ENCODE measurements around the gene EIF2D. TPM values are rescaled to one million over a fixed set of nuclear protein-coding genes. Genes with fewer than 3 reads are reported as not detected.
"Not testable (repeated sequence)": the region's sequence is repeated elsewhere in the genome, so short reads cannot be mapped to it uniquely, and the experiment has no call there.

EIF2D gene
- total RNA-seq, 1 experiment from 2014 or later = 25.2 TPM

DNA sequence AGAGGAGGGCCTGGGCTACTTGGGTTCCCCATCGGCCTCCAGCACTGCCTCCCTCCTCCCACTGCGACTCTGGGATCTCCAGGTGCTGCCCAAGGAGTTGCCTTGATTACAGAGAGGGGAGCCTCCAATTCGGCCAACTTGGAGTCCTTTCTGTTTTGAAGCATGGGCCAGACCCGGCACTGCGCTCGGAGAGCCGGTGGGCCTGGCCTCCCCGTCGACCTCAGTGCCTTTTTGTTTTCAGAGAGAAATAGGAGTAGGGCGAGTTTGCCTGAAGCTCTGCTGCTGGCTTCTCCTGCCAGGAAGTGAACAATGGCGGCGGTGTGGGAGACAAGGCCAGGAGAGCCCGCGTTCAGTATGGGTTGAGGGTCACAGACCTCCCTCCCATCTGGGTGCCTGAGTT lies 24.4 kb downstream of the EIF2D start:
- no peak for DNase-seq (ENCODE audit: low read depth)

DNA sequence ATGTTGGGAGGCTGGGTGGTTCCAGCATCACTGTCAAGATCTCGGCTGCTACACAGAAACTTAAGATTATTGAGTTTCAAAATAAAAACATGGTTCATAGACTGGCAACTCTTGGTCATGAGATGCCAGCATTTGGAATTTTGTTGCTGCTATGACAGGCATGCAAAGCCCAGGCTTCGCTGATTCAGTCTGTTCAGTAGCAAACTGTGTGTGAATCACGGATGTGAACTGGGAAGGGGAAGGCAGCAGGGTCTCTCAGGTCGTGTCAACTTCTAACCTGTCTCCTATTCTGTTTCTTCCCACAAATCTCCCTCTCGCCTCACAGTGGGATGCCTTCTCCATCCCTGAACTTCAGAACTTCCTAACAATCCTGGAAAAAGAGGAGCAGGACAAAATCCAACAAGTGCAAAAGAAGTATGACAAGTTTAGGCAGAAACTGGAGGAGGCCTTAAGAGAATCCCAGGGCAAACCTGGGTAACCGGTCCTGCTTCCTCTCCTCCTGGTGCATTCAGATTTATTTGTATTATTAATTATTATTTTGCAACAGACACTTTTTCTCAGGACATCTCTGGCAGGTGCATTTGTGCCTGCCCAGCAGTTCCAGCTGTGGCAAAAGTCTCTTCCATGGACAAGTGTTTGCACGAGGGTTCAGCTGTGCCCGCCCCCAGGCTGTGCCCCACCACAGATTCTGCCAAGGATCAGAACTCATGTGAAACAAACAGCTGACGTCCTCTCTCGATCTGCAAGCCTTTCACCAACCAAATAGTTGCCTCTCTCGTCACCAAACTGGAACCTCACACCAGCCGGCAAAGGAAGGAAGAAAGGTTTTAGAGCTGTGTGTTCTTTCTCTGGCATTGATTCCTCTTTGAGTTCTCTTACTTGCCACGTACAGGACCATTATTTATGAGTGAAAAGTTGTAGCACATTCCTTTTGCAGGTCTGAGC lies 25.5 kb downstream of the EIF2D start:
- DNase-seq (ENCODE audit: low read depth) = no peak

DNA sequence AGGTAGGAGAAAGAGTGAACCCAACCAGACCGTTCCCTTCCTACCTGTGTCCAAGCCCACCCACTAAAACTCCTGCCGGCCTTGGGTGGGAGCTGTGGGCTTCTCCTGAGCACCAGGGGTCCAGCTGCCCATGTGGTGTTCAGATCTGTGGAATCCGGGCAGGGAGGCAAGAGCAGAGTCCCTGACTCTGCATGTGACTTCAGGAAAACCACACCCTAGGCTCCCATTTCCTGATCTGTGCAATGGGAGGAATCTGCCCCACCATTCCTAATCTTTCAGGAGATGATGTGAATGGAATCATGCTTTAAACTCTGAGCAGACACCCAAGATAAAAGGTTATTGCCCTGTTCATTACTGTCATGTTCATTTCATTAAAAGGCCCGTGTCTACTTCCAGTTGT lies 27.6 kb downstream of the EIF2D start:
- DNase-seq (ENCODE audit: low read depth) = no peak

DNA sequence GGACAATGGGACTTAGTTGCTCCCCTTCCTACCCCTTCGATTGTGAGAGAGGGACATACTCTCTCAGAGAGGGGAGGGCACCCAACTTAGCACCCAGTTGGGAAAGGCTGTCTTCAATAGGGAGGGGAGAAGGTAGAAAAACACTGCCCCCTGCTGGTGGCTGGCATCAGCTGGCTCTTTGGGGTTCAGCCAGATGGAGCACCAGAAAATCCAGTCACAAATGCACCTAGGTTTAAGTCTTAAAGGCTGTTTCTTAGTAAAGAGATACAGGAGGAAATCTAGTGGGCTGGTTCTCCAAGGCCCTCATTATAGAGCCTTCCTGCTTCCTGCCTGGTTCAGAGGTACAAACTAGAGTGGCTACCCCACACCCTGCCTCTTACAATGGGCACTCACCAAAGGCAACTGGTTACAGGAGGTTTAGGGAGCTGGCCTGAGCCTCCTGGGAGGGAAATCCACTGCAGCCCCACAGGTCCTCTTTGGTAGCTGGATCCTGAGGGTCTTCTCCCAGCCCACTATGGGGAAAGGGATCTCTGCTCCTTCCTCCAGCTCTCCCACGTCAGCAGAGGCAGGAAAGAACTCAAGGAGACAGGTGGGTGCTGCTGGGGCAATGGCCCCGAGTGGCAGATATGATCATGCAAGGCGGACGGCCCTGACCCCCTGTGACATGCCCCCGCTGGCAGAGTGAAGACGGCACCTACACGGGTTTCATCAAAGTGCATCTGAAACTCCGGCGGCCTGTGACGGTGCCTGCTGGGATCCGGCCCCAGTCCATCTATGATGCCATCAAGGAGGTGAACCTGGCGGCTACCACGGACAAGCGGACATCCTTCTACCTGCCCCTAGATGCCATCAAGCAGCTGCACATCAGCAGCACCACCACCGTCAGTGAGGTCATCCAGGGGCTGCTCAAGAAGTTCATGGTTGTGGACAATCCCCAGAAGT lies 28.3 kb downstream of the EIF2D start:
- peak; percentile 68 for DNase-seq (ENCODE audit: low read depth)

DNA sequence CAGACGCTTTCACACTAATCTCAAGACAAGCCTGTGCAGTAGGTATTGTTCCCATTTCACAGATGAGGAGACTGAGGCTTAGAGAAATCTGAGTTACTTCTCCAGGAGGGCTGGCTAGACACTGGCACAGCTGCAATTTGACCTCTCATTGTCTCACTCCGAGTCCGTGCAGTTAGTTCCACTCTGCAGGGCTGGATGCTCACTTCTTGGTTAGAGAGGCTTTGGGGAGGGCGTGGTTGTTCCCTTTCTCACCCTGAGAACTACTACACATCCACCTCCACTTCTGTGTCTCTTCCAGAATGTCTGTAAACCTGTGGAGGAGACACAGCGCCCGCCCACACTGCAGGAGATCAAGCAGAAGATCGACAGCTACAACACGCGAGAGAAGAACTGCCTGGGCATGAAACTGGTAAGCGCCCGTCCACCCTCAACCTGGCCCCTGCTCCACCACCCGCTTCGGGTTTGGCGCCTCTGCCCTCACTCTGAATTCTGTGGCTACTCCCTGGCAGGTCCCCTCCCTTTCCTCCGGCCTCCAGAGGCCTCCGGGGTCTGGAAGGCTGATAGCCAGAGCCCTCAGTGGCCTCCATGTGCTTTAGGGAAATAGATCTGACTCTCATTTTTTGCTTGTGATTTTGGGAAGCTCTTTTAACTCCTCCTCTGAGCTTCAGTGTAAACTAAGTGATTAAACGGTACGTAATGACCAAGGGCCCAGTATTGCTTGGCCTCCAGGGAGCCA lies 29.1 kb downstream of the EIF2D start:
- no peak for DNase-seq (ENCODE audit: low read depth)

DNA sequence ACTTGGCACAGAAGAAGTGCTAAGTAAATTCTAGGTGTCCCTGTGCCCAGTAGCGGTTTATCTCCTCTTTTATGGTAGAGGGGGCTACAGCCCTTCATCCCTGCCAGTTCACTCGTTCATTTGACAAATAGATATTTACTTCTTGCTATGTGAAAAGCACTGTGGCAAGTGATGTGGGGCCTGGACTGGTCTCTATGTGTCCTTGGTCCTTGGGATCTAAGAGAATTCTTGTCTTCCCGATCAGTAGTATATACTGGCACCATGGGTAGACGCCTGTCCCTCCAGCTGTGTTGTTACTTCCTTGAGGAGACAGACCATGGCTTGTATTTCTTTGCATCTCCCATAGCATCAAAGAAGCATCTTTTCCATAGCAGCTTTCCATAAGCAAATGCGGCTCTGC lies 29.7 kb downstream of the EIF2D start:
- no peak for DNase-seq (ENCODE audit: low read depth)

DNA sequence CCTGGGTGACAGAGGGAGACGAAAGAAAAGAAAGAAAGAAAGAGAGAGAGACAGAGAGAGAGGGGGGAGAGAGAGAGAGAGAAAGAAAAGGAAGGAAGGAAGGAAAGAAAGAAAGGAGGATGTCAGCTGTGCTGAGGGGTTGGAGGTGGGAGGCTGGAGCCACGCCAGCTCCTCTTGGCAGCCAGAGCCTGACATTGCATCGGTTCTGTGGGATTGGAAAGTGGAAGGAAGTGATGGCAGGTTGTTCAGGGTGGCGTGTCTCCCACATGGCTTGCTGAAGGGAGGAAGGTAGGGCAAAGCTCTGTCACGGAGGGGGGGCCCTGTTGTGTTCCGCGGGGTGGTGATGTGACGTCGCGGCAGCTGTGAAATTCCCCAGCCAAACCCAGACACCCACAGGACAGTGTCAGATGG lies 30.7 kb downstream of the EIF2D start:
- no peak for DNase-seq (ENCODE audit: low read depth)

DNA sequence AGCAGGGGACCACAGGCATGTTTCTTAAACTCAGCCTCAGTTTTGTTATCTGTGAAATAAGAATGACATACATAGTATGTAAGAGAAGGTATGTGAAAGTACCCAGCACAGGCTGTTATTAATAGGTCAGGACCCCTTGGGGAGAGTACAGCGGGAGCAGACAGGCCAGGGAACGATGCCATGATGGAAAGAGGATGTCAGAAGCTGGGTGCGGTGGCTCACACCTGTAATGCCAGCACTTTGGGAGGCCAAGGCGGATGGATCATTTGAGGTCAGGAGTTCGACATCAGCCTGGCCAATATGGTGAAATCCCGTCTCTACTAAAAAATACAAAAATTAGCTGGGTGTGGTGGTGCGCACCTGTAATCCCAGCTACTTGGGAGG lies 31.2 kb downstream of the EIF2D start:
- not testable (repeated sequence) for DNase-seq (ENCODE audit: low read depth)

DNA sequence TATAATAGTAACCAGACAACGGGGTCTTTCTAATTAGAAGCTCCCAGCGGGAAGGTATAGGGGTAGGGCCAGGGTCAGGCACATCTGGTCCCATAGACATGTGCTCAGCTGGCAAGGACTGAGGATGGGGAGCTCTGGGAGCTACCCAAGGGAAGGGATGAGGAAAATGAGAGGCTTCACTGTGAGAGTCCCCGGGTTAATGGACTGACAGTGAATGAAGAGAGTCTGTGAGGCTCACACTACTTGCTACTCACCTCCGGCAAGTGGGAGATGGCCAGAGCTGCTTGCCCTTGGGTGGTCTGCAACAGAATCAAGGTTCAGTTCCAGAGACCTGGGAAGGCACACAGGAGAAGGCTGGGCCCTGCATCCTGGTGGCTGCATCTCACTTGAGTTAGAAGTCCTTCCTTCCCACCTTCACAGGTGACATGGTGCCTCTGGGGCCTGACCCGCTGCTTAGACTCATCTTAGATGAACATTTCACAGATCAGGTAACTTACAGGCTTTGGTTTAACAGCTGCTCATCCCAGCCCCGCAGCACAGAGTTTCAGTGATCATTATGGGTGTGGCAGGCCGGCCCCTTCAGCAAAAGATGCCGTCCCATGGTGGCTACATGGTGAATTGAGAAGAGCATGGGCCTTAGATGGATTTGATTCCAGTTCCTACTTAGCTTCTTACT lies 31.7 kb downstream of the EIF2D start:
- DNase-seq (ENCODE audit: low read depth) = no peak

DNA sequence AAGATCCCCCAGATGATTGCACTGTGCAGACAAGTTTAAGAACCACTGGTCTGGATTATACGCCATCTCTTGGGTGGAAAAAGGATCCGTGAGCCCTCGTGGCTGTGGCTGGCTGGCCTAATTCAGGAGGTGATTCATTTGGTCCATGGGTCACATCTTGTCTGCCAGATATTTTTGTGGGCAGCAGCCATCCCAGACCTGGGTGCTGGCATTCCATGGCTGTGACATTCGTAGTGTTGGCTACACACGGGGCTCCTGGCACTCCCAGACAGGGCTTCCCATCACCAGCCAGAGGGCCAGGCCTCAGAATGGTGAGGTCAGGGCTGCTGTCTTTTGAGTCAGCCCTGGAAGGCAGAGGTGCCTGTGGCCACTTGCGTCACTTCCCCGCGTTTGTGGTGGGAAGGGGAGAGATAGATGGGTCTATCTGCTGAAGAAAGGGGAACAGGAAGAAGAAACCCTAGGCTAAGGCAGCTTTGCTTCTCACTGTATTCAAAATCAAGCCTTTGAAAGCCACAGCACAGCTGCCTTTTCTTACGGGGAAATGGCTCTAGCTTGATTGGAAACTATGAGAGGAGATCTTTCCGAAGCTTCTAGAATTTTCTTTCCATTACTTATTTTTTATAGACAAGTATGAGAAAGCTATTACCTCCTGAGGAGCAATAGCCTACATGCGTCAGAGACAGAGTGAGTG lies 32.4 kb downstream of the EIF2D start:
- DNase-seq (ENCODE audit: low read depth) = peak; percentile 83

DNA sequence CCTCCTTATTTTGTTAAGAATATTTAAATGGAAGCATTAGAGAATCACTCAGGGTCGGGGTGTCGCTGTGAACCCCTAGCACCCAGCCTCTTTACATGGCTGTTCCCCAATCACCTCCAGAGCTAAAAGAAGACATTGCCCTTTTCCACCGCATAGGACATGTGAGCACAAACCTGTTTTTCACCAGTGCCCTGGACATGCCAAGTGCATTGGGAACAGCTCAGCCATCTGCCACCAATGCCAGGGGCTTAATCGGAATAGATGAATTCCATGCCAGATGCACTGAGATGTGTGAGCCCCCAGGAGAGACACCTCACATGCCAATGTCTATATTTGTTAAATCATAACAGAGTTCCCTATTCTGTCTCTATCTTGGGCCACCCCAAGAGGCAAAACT lies 33.3 kb downstream of the EIF2D start:
- no peak for DNase-seq (ENCODE audit: low read depth)

DNA sequence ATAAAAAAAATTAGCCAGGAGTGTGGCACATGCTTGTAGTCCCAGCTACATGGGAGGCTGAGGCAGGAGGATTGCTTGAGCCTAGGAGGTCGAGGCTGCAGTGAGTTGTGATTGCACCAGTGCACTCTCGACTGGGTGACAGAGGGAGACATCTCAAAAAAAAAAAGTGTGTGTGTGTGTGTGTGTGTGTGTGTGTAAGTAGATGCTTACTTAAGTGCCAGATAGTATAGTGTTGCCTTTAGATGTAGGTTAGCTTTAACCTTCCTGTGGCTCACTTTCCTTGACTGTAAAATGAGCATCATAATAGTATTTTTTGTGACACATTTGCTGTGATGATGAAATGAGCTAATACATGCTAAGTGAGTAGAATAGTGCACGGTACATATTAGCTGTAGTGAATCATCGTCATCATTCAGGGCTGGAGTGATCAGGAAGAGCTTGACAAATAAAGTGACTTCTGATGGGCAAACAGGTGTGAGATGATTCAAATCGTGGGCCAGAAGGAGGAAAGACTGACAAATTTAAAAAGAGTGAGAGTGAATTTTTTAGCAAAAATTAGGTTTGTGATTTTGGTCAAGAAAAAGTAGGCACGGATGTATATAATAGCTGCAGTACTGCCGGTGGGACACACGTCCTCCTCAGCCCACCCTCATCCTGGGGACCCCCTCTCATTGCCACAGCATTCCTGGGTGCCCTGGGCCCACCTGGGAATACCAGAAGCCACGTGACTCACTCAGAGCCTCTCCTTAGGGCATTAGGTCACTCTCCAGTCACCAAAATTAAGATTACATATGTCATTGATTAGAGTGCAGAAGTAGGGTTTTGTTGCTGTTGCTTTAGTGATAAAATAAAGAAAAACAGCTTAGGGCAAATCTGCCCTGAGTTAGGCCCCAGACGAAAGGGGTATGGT lies 33.9 kb downstream of the EIF2D start:
- no peak for DNase-seq (ENCODE audit: low read depth)

DNA sequence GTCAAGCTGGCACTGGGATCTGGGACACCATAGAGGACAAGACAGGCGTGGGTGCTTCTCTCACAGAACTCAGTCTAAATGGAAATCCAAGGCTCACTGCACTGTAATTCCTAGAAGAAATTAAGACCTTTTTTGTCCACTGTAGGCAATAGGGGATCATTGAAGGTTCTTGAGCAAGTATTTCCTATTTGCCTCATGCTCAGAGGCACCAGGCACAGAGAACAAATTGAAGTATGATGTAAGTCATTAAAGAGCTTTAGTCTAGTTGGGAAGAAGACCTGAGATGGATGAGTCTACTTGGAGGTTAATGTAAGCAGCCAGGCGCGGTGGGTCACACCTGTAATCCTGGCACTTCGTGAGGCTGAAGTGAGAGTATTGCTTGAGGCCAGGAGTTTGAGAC lies 34.6 kb downstream of the EIF2D start:
- DNase-seq (ENCODE audit: low read depth) = no peak

DNA sequence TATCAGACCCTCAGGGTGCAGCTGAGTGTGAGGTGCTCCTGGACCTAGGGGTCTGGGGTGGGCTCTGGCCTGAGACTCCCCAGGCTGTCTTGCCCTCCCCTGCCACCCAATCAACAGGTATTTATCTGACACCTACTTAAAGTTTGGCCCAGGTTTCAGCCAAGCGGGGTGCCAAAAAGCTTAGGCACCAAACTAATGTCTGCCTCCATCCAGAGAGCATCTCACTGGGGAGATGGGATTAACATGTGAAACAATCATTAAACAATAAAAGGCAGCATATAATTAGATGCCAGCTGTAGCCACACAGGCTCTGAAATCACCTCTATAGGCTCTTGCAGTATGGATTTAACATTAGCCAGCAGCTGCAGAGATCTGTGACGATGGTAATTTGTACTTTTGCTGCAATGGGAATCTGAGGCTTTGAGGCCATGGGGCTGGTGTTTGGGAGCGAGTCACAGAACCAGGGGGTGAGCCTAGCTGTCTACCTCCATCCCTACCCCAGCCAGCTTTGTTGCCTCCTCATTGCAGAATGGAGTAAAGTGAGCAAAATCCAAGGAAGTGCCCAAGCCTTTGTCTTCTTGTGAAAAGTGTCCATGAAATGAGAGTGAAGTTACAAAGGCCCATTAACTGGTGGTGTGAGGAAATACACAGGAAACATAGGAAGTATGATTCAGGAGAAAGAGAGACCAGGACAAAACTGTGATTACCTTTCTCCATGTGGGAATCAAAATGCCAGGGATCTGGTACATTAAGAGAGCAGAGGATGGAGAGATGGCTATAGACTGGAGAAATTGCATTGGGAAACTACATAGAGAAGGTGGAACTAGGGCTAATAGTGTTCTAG lies 36.1 kb downstream of the EIF2D start:
- DNase-seq (ENCODE audit: low read depth) = no peak

DNA sequence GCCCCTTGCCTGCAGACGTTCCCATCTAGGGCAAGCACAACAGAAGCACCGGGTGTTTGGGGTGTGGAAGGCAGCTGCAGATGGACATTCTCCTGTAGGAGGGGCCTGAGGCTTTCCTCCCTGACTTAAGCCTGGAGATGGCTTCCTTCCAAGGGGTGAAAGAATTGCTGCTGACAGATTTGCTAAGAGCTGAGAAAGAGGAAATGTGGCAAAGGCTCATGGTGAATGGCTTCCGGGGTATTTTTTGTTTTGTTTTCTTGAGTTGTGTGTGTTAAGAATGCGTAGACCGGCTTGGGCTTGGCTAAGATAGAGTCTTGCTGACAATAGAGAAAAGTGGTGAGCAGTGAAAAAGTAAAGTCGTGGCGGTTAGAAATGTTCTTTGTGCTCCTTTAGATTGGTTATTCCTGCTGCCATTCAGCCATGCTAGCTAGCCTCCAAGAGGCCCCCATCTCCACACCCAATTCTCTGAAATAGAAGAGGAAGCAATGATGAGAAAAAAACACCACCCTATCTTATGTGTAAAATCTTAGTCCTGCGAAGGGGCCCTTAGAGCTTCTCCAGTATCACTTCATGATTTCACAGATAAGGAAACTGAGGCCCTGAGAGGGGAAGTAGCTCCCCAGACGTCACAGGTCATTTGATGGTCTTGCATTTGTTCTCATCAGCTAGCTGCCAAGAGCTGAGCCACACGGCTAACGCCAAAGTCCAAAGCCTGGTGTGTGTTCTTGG lies 36.9 kb downstream of the EIF2D start:
- peak; percentile 55 for DNase-seq (ENCODE audit: low read depth)

DNA sequence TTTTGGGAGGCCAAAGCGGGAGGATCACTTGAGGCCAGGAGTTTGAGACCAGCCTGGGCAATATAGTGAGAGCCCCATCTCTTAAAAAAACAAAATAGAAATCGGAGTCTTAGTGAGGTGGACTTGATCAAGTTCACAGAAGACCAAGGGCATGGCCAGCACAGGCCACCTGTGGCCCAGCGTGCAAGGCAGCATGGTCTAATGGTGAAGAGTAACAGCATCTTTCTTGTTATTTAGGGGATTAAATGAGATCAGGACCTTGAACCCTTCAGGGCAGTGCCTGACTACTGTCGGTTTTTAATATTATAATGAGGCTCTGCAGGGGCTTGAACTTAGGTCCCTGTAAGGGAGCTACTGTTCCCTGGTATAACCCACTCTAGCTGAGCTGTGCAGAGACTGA lies 38.5 kb downstream of the EIF2D start:
- DNase-seq (ENCODE audit: low read depth) = no peak

DNA sequence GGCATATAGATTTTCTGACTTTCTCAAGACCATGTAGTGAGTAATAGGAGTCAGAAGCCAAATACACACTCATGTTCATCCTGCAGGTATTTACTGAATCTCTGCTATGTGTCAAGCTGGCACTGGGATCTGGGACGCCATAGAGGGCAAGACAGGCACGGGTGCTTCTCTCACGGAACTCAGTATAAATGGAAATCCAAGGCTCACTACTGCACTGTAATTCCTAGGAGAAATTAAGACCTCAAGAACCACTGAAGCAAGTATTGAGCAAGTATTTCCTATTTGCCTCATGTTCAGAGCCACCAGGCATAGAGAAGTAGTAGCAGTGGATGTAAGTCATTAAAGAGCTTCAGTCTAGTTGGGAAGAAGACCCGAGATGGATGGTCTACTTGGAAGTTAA lies 38.9 kb downstream of the EIF2D start:
- no peak for DNase-seq (ENCODE audit: low read depth)

DNA sequence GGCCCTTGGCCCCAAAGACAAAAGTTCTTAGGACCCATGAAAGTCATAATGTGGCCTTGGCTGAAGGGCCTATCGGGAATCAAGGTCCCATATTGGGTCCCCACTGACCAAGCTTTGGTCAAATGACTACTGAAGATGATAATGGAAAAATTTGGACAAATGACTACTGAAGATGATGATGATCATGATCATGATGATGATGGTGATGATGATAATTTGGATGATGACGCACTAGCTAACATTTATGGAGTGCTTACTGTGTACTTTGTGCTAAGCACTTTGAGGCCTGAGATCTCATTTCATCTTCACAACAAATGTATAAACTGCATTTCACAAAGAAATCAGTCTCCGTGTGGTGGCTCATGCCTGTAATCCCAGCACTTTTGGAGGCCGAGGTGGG lies 39.4 kb downstream of the EIF2D start:
- DNase-seq (ENCODE audit: low read depth) = no peak

Measured in Daoy (cell line).